A673 (cell line): Measurements from ENCODE around the gene NAALADL2.

ENCODE experiments used
- CTCF ChIP-seq: fragments of 300-800, 200-600 bp; sonication (generic); conservative IDR thresholded peaks from 2 replicates; pipeline ENCODE4 v1.5.1; 2017; ENCODE audit warnings: low read depth, mild to moderate bottlenecking, antibody characterized with exemption, low read length, moderate library complexity, mixed read lengths
- EZH2 ChIP-seq: fragments of 200-600 bp; sonication (generic); IDR thresholded peaks from 2 replicates; pipeline ENCODE4 v1.6.1; 2017; ENCODE audit warnings: borderline replicate concordance, low read depth, mild to moderate bottlenecking, mixed read lengths, antibody characterized with exemption, low read length; ENCODE audit not compliant: poor library complexity, severe bottlenecking

- no peak for TF ChIP-seq EZH2
- no peak for TF ChIP-seq CTCF
Observed at GRCh38 chr3:175386630-175387029, 527.5 kb downstream of the NAALADL2 start.
